Measurements from ENCODE around the gene GRM8. TPM values are rescaled to one million over a fixed set of nuclear protein-coding genes. Genes with fewer than 3 reads are reported as not detected.
A peak's percentile ranks its signal among the peaks of the same experiment; 100 is the strongest.

GRM8 gene
- total RNA-seq (2014; rRNA removed), result not detected in 2 replicates
- percentile 2 among the genes with signal in this experiment for Bru-seq, nascent RNA
- percentile 11 among the genes with signal in this experiment for BruChase-seq, experiment 1, labeled RNA remaining after a 6-hour chase
- percentile 14 among the genes with signal in this experiment for BruChase-seq, experiment 2, labeled RNA remaining after a 2-hour chase
- long read RNA-seq, partial matches to known transcripts, result 0 of 1 reads
- long read RNA-seq, other reads (novel, unspliced or antisense), result 1 of 1 reads

GRCh38 chr7:127252778-127253280, at the start of gene GRM8:
Gene GRM8, minus strand, starts transcription at chr7:127252941.
- Histone ChIP-seq H3K9me2 (replicated peaks; ENCODE audit: low read length) (no peaks in the 10 kb centered on the region), H4K20me1 (ENCODE audit: low read length) (no peaks in the 10 kb centered on the region), H3F3A (ENCODE audit: low read length, unreplicated experiment) (no peaks in the 10 kb centered on the region), H3K27me3 (ENCODE audit: low read length) (peaks cover 53% of the 10 kb centered on the region), H3K79me2 (ENCODE audit: low read length) (no peaks in the 10 kb centered on the region), H3K9ac (ENCODE audit: low read length) (0 out of 2 replicates have a peak within 1 kb of the TSS, but pooled peaks have one; percentile 1), H3K4me2 (ENCODE audit: low read length) (peak within 1 kb of the TSS; percentile 96), H3K9me3 (ENCODE audit: low read length) (no peaks in the 10 kb centered on the region), H3K4me1 (ENCODE audit: insufficient read depth, low read length) (peaks cover 13% of the 10 kb centered on the region), H3K4me3 (ENCODE audit: low read length) (peak within 1 kb of the TSS; percentile 79), H3K36me3 (ENCODE audit: low read depth, low read length) (no peaks in the 10 kb centered on the region), H2AFZ (ENCODE audit: low read length) (peak within 1 kb of the TSS; percentile 96), H3K27ac (ENCODE audit: low read length) (no peak within 1 kb of the TSS)
- ChIA-PET CTCF (no interaction called here), POLR2A (ENCODE audit: unreplicated experiment) (no interaction called here)
- peak; percentile 12 for ATAC-seq
- no peak for TF ChIP-seq EZH2 (IDR thresholded peaks at IDR 0.05; ENCODE audit: low read length, unreplicated experiment)
- no peak; the same call in 1 of the 2 replicates for TF ChIP-seq EZH2phosphoT487 (IDR thresholded peaks at IDR 0.05; ENCODE audit: borderline replicate concordance, low read length)
- no peak for TF ChIP-seq CTCF (conservative IDR thresholded peaks at IDR 0.05; ENCODE audit: low read depth, low read length)
- intact Hi-C loops (cut with micrococcal nuclease), result loop anchor here (1.0 to 5.0 kb wide), 3 partner anchors 139 to 450 kb away; partner anchors contain the start of gene ZNF800
- peak; percentile 14 for DNase-seq
- BruUV-seq (replicated peaks), result no TSS peak

GRCh38 chr7:127290801-127291361, 38.1 kb upstream of the GRM8 start:
- no peaks in the 10 kb centered on the region for H3K9me3 ChIP-seq (ENCODE audit: low read length)
- H3K9ac ChIP-seq (ENCODE audit: low read length), result no peak overlapping the region
- no peaks in the 10 kb centered on the region for H3K9me2 ChIP-seq (replicated peaks; ENCODE audit: low read length)
- TF ChIP-seq CTCF (conservative IDR thresholded peaks at IDR 0.05; ENCODE audit: low read depth, low read length) (no peak), EZH2phosphoT487 (IDR thresholded peaks at IDR 0.05; ENCODE audit: borderline replicate concordance, low read length) (no peak), EZH2 (IDR thresholded peaks at IDR 0.05; ENCODE audit: low read length, unreplicated experiment) (no peak)
- no peaks in the 10 kb centered on the region for H4K20me1 ChIP-seq (ENCODE audit: low read length)
- H3K4me2 ChIP-seq (ENCODE audit: low read length), result no peak overlapping the region
- H3K4me3 ChIP-seq (ENCODE audit: low read length), result no peak overlapping the region
- ChIA-PET POLR2A (ENCODE audit: unreplicated experiment) (no interaction called here), CTCF (no interaction called here)
- no peak overlapping the region for H3K27ac ChIP-seq (ENCODE audit: low read length)
- H2AFZ ChIP-seq (ENCODE audit: low read length), result no peak overlapping the region
- ATAC-seq (no peak), DNase-seq (peak; percentile 4)
- intact Hi-C loops (cut with micrococcal nuclease), result no loop called here
- BruUV-seq (replicated peaks), result no TSS peak
- no peaks in the 10 kb centered on the region for H3K36me3 ChIP-seq (ENCODE audit: low read depth, low read length)
- H3K79me2 ChIP-seq (ENCODE audit: low read length), result no peaks in the 10 kb centered on the region
- H3K27me3 ChIP-seq (ENCODE audit: low read length), result 0 out of 2 replicates have a peak, but pooled peaks cover 5% of the 10 kb centered on the region
- no peaks in the 10 kb centered on the region for H3F3A ChIP-seq (ENCODE audit: low read length, unreplicated experiment)
- no peaks in the 10 kb centered on the region for H3K4me1 ChIP-seq (ENCODE audit: insufficient read depth, low read length)

Measured in PC-3 (cell line).